B cell (primary cell): ENCODE data around the gene BTBD1. TPM values are rescaled to one million over a fixed set of nuclear protein-coding genes. Genes with fewer than 3 reads are reported as not detected.

Experiments
- ATAC-seq: fragments of 200-7000 bp; cut with Tn5 transposase; one replicate; pipeline ENCODE4 v1.10.0; 2021; ENCODE audit warnings: low read depth, mild to moderate bottlenecking, moderate number of reproducible peaks, moderate library complexity
- CTCF ChIA-PET: fragments of 350-600 bp; sonication (Branson Sonifier 250); formaldehyde crosslinking; loops from one replicate; lab custom pipeline; 2021; ENCODE audit warnings: antibody characterized with exemption, inconsistent platforms; lab: Charles Lee
- POLR2A ChIA-PET: fragments of 350-600 bp; sonication (Branson Sonifier 250); formaldehyde crosslinking; loops from one replicate; lab custom pipeline; 2021; ENCODE audit warnings: antibody characterized with exemption; lab: Charles Lee
- DNase-seq: peaks from one replicate; pipeline ENCODE4 v3.0.0; 2013
- H2AFZ ChIP-seq: 2 replicates; pipeline ENCODE4 v1.6.1; 2012; ENCODE audit warnings: mild to moderate bottlenecking, low read depth, low read length; ENCODE audit not compliant: insufficient read depth, poor library complexity, severe bottlenecking
- H3K27ac ChIP-seq, 2 donors: 1 replicate in 1 of 2; 2 replicates in 1 of 2; pipeline ENCODE4 v1.5.1; 2012 to 2013; ENCODE audit warnings: low read length in 2 of 2, mild to moderate bottlenecking in 2 of 2, moderate library complexity in 1 of 2
- H3K27me3 ChIP-seq, 4 experiments: fragments of 200-600 bp in 1 of 4; sonication (generic) in 1 of 4; replicated peaks in 1 of 4; 1 replicate in 2 of 4; 2 replicates in 2 of 4; pipeline versions ENCODE4 v1.6.1 to v1.7.0; 2013 to 2016; ENCODE audit warnings: low read length in 3 of 4, mild to moderate bottlenecking in 2 of 4, mixed read lengths in 1 of 4, moderate library complexity in 1 of 4; ENCODE audit not compliant: insufficient read depth in 4 of 4, control insufficient read depth in 3 of 4; ENCODE audit errors: control extremely low read depth in 1 of 4
- H3K36me3 ChIP-seq, 2 experiments: replicated peaks in 1 of 2; 1 replicate in 1 of 2; 2 replicates in 1 of 2; pipeline versions ENCODE4 v1.6.1 to v1.7.1; 2013; ENCODE audit warnings: low read length in 1 of 2; ENCODE audit not compliant: insufficient read depth in 2 of 2, control insufficient read depth in 1 of 2; ENCODE audit errors: control extremely low read depth in 1 of 2, extremely low read depth in 1 of 2
- H3K4me1 ChIP-seq, 2 donors: fragments of 200-600 bp in 1 of 2; sonication (generic) in 1 of 2; 1 replicate in 1 of 2; 2 replicates in 1 of 2; pipeline versions ENCODE4 v1.5.1 to v1.6.1; 2013 to 2017; ENCODE audit warnings: low read length in 2 of 2; ENCODE audit not compliant: control insufficient read depth in 2 of 2, insufficient read depth in 2 of 2
- H3K4me2 ChIP-seq: replicated peaks from 2 replicates; pipeline ENCODE3; 2012; ENCODE audit warnings: mild to moderate bottlenecking, low read depth, low read length; ENCODE audit not compliant: poor library complexity, severe bottlenecking
- H3K4me3 ChIP-seq, 5 experiments: fragments of 200-600 bp in 1 of 5; sonication (generic) in 1 of 5; 1 replicate in 3 of 5; 2 replicates in 2 of 5; pipeline versions ENCODE4 v1.5.1 to v1.7.0; 2011 to 2016; ENCODE audit warnings: low read length in 4 of 5, mild to moderate bottlenecking in 4 of 5, low read depth in 2 of 5, control low read depth in 1 of 5, moderate library complexity in 1 of 5; ENCODE audit not compliant: insufficient read depth in 1 of 5; ENCODE audit errors: control extremely low read depth in 1 of 5, extremely low read depth in 1 of 5
- H3K79me2 ChIP-seq: fragments of 200-600 bp; sonication (generic); one replicate; pipeline ENCODE4 v1.6.0; 2016; ENCODE audit warnings: low read length; ENCODE audit not compliant: control insufficient read depth, insufficient read depth
- H3K9ac ChIP-seq: fragments of 200-600 bp; sonication (generic); 2 replicates; pipeline ENCODE4 v1.6.1; 2017; ENCODE audit warnings: mild to moderate bottlenecking, low read length, moderate library complexity
- H3K9me3 ChIP-seq, 3 donors: one replicate each; pipeline versions ENCODE4 v1.6.1 to v1.7.1; 2013; ENCODE audit warnings: low read length in 2 of 3; ENCODE audit not compliant: control insufficient read depth in 2 of 3, insufficient read depth in 1 of 3; ENCODE audit errors: control extremely low read depth in 1 of 3
- H4K20me1 ChIP-seq: 2 replicates; pipeline ENCODE4 v1.6.0; 2012; ENCODE audit warnings: mild to moderate bottlenecking, low read length; ENCODE audit not compliant: insufficient read depth, control insufficient read depth, poor library complexity, severe bottlenecking
- H3K27ac Mint-ChIP-seq: one replicate; pipeline ENCODE4 v1.8.0; 2021; ENCODE audit warnings: mixed read lengths
- H3K27me3 Mint-ChIP-seq: one replicate; pipeline ENCODE4 v1.8.0; 2021; ENCODE audit warnings: mixed read lengths
- H3K4me1 Mint-ChIP-seq: one replicate; pipeline ENCODE4 v1.8.0; 2021; ENCODE audit warnings: mixed read lengths
- H3K4me3 Mint-ChIP-seq: one replicate; pipeline ENCODE4 v1.8.0; 2021; ENCODE audit warnings: mixed read lengths
- H3K9me3 Mint-ChIP-seq: one replicate; pipeline ENCODE4 v1.8.0; 2022; ENCODE audit warnings: mixed read lengths; ENCODE audit not compliant: insufficient read depth
- EZH2 ChIP-seq: IDR thresholded peaks from 2 replicates; pipeline ENCODE4 v1.6.1; 2012; ENCODE audit warnings: borderline replicate concordance, low read depth, mild to moderate bottlenecking, moderate library complexity, low read length; ENCODE audit not compliant: insufficient read depth, poor library complexity, severe bottlenecking
- WGBS: methylation state at CpG from one replicate; pipeline ENCODE4 v1.1.5; 2013; ENCODE audit warnings: missing lambda C conversion rate; ENCODE audit not compliant: insufficient coverage; 5-methylcytosine and 5-hydroxymethylcytosine counted together
- intact Hi-C: fragments of 100-400 bp; cut with micrococcal nuclease; formaldehyde crosslinking; loops from one replicate; pipeline ENCODE4 v1.10.0; 2022
- polyA plus RNA-seq: library from polyadenylated mRNA; depleted of rRNA; stranded (reverse); fragments of >200 nt; gene quantifications from 2 replicates; pipeline ENCODE4 v1.2.3, GENCODE V29; 2012
- total RNA-seq, 2 donors: library from RNA; stranded (reverse); fragments of 120-200 nt in 1 of 2; gene quantifications; 1 replicate in 1 of 2; 2 replicates in 1 of 2; pipeline versions ENCODE4 v1.2.3 to v1.2.4, GENCODE V29; 2013 to 2022
- TF ChIP-seq, protein P1 (sequence below): fragments of 200-600 bp; IDR thresholded peaks from one replicate; pipeline ENCODE4 v1.8.0; 2022; ENCODE audit warnings: antibody characterized with exemption, mild to moderate bottlenecking

BTBD1 gene
- total and polyA plus RNA-seq, 2 donors (not counting 1 experiment from before 2014, with no cell fraction given): 20.7 to 47.5 TPM

DNA sequence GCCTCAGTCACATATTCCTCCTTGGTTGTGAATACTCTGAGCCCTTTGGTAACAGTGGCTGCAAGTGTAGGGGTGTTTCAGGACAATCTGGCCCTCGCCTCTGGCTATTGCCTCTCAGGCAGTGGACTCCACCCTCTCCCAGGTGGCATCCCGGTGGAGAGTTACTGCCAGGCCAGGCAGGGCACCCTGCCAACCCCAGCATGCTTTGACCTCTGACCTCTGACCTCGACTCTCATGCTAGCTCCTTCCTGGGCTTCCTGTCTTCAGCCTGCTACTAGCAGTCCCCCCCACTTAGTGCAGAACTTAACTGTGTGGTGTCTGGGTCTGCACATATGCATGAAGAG, 45.9 kb upstream of the BTBD1 start:
- POLR2A ChIA-PET: no interaction called here
- Mint-ChIP-seq H3K27me3 (peaks cover 17% of the 10 kb centered on the region), H3K4me3 (no peak overlapping the region), H3K9me3 (no peaks in the 10 kb centered on the region), H3K27ac (no peak overlapping the region), H3K4me1 (peaks cover 18% of the 10 kb centered on the region)
- no peak overlapping the region for H3K27ac ChIP-seq
- no peaks in the 10 kb centered on the region for H4K20me1 ChIP-seq
- no peaks in the 10 kb centered on the region for H3K36me3 ChIP-seq
- TF ChIP-seq, protein P1, sequence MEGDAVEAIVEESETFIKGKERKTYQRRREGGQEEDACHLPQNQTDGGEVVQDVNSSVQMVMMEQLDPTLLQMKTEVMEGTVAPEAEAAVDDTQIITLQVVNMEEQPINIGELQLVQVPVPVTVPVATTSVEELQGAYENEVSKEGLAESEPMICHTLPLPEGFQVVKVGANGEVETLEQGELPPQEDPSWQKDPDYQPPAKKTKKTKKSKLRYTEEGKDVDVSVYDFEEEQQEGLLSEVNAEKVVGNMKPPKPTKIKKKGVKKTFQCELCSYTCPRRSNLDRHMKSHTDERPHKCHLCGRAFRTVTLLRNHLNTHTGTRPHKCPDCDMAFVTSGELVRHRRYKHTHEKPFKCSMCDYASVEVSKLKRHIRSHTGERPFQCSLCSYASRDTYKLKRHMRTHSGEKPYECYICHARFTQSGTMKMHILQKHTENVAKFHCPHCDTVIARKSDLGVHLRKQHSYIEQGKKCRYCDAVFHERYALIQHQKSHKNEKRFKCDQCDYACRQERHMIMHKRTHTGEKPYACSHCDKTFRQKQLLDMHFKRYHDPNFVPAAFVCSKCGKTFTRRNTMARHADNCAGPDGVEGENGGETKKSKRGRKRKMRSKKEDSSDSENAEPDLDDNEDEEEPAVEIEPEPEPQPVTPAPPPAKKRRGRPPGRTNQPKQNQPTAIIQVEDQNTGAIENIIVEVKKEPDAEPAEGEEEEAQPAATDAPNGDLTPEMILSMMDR: no peak
- TF ChIP-seq EZH2: no peak
- no peak overlapping the region for H2AFZ ChIP-seq
- peaks cover 12 to 14% of the 10 kb centered on the region in 2 donors for H3K4me1 ChIP-seq
- H3K27me3 ChIP-seq: peaks cover 0 to 3% (median 0%) of the 10 kb centered on the region in 4 experiments
- WGBS: 78% methylated on average over 2 of the region's 3 CpGs
- H3K9me3 ChIP-seq: no peaks in the 10 kb centered on the region
- CTCF ChIA-PET: no interaction called here
- no peaks in the 10 kb centered on the region for H3K79me2 ChIP-seq
- intact Hi-C loops: no loop called here
- H3K4me2 ChIP-seq: no peak overlapping the region
- no peak for DNase-seq
- no peak overlapping the region for H3K9ac ChIP-seq
- no peak for ATAC-seq
- H3K4me3 ChIP-seq: no peak overlapping the region

DNA sequence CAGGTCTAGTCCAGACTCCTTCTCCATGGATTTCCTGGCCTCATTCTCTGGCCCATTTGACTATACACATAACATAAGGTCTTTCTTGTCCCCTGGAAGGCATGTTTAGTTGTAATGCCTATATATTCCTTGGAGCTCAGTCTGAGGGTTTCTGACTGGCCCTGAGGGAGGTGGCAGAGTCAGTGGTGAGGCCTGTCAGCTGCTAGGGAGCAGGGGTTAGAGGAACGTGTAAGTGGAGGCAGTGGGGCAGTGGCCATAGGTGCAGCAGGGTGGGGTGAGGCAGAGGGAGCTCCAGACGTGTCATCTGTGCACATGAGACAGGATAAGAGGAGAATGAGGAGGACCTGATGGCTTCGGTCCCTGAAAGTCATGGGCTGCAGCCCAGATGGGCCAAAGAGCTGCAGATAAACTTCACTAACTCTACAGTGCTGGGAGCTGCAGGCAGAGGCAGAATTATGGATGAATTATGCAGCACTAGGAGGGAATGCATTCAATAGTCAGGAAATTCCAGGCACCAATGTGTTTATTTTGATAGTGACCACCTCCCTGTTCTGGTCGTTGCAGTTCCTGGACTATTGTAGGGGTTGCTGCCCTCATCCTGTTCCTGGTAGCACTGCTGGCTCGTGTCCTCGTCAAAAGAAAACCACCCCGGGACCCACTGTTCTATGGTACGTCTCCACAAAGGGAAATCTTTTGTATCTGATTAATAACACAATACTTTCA, 45.3 kb upstream of the BTBD1 start:
- intact Hi-C loops: no loop called here

More for the DNA sequence above, 45.3 kb upstream of the BTBD1 start:
- Mint-ChIP-seq H3K27ac (no peak overlapping the region), H3K4me1 (peaks cover 19% of the 10 kb centered on the region), H3K27me3 (peaks cover 17% of the 10 kb centered on the region), H3K4me3 (no peak overlapping the region), H3K9me3 (no peaks in the 10 kb centered on the region)
- ChIA-PET CTCF (no interaction called here), POLR2A (no interaction called here)
- no peak for TF ChIP-seq EZH2
- TF ChIP-seq, protein P1: no peak
- Histone ChIP-seq H3K4me1 (peaks cover 14 to 16% of the 10 kb centered on the region in 2 donors), H2AFZ (no peak overlapping the region), H3K9me3 (no peaks in the 10 kb centered on the region), H3K27ac (no peak overlapping the region), H3K4me3 (no peak overlapping the region), H3K36me3 (no peaks in the 10 kb centered on the region), H3K27me3 (peaks cover 0 to 3% (median 0%) of the 10 kb centered on the region in 4 experiments), H3K79me2 (no peaks in the 10 kb centered on the region), H4K20me1 (no peaks in the 10 kb centered on the region), H3K4me2 (no peak overlapping the region), H3K9ac (no peak overlapping the region)
- ATAC-seq: no peak
- DNase-seq: no peak
- WGBS: 87% methylated on average over 5 of the region's 8 CpGs
